Mesenteric fat pad (tissue), 1 donor: Measurements from ENCODE around the gene TMEM232. TPM values are rescaled to one million over a fixed set of nuclear protein-coding genes. Genes with fewer than 3 reads are reported as not detected.
A peak's percentile ranks its signal among the peaks of the same experiment; 100 is the strongest.
"Not testable (repeated sequence)": the region's sequence is repeated elsewhere in the genome, so short reads cannot be mapped to it uniquely, and the experiment has no call there.

Experiments
- DNase-seq: peaks from one replicate; pipeline ENCODE4 v3.0.0-alpha.2; 2020; ENCODE audit warnings: low spot score
- total RNA-seq: library from RNA; stranded (reverse); fragmentation: NEBNext Ultra II Directional; extraction: Animal tissue kit (Norgen Biotek cat#: 25700); gene quantifications from one replicate; pipeline ENCODE4 v1.2.1, GENCODE V29; 2021
- donor health status: DM: yes; HTN: yes; CAD: no.

The TMEM232 gene
- total RNA-seq, 1 donor from 2014 or later, result 2.5 TPM

DNA sequence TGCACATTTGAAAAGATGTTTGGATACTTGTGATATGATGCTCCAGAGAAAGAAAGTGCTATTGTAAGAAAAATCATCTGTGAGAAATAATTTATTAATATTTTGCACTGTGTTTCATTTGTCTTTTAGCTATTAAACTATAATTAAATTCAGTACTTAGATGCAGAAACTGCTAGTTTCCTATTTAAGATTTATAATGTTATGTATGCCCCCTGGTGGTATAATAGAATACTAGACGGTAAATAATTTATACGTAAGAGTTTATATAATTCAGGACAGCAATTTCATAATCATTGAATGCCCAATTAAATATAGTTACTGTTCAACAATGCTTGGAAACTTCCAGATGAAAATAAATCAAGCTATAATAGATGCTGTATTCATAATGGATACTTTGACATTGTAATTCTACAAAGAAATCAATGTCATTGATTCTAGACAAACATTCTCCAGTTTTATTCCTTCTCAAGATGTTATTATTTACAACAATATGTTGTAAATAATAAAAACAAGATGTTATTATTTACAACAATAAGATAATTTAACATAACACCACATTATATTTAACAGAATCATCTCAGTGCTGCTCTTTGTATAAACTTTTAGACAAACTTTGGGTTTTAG, 101.0 kb downstream of the TMEM232 start:
- no peak for DNase-seq

DNA sequence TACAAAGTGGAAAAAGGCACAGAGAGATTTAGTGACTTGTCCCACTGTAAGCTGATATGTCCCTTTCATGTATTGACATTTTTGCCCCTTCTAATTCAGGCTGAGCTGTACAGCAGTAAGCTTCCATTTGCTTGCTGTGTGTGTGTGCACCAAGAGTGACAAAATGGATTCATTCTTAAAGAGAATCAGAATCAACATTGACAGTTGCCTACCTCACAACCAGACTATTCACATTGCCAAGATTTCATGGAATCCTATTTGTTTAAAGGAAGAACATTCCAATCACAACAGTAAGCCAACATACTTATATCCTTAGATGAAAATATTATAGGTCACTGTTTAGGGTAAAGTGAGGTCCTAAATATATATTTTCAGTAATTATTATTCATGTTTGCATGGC, 102.6 kb downstream of the TMEM232 start:
- DNase-seq, result no peak

DNA sequence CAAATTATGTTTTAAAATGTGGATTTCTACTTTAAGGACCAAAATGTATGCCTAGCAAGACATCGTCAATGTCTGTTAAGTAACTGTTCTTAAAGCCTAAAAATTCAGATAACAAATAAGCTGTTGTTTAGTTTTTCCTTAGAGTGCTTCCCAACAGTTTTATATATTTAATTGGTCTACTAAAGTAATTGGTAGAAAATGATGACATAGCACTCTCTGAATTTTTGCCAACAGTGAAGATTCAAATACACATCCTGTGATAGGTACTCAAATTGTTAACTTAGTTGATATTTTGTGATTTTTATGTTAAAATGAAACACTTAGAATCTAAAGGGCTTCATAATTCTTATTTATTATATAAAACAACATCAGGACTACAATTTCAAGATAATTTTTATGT, 107.5 kb downstream of the TMEM232 start:
- no peak for DNase-seq

DNA sequence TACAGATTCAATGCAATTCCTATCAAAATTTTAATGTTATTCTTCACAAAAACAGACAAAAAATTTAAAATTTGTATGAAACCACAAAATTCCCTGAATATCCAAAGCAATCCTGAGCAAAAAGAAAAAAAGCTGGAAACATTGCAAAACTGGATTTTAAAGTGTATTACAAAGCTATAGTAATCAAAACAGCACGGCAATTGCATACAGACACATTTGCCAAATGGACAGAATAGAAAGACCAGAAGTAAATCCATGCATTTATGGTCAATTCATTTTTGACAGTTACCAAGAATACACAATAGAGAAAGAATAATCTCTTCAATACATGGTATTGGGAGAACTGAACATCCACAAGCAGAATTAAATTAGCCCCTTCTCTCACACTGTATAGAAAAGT, 110.5 kb downstream of the TMEM232 start:
- DNase-seq, result no peak

DNA sequence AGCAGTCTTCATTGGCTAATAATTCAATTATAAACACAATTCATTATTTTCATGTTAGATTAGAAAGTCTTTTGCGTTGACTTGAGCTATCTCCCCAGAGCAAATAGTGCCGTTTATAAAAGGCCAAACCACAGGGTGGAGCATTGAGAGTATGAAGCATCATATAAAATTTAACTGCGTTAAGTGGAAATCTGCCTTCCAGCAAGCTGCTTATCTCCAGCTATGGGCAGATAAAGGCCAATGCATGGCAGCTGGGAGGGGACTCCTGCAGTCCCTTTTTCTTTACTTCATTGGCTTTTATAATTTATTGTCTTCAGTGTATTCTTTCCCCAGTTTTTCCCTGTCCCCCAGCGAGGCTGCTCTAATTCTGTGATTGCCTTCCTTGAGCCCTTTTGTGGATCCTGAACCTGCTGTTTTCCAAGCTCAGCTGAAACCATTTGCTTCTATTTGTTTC, 113.7 kb downstream of the TMEM232 start:
- no peak for DNase-seq

DNA sequence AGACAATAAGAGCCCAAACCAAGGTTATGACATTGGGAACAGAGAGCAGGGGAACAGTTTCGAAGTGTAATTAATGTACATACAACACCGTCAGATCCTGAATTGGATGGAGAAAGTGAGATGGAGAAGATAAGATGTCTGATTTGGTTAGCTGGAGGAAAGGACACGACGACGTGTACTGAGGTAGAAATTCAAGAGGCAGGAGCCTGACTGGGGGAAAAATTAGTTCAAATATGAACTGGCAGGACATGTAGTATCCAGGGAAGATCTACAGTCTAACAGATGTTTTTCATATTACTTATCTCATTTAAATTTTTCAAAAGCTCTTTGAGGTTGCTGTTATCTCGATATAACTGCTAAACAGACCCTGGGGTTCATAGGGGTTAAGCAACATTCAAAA, 114.7 kb downstream of the TMEM232 start:
- DNase-seq, result no peak

DNA sequence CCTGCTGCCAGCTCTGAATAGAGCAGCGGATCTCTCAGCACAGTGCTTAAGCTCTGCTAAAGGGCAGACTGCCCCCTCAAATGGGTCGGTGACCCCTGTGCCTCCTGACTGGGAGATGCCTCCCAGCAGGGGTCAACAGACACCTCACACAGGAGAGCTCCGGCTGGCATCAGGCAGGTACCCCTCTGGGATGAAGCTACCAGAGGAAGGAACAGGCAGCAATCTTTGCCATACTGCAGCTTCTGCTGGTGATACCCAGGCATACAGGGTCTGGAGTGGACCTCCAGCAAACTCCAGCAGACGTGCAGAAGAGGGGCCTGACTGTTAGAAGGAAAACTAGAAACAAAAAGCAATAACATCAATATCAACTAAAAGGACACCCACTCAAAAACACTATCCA, 131.6 kb downstream of the TMEM232 start:
- peak; percentile 59 for DNase-seq

DNA sequence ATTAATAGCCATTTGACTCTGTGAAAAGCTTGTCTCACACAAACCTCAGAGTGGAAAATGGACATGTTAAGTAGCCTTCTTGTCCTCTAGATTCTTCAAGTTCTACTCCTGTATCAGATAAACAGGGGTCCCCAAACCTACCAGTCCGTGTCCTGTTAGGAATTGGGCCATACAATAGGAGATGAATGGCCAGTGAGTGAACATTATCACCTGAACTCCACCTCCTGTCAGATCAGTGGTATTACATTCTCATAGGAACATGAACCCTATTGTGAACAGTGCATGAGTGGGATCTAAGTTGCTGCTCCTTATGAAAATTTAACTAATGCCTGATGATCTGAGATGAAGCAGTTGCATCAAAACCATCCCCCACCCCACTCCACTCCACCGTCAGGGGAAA, 136.3 kb downstream of the TMEM232 start:
- no peak for DNase-seq

DNA sequence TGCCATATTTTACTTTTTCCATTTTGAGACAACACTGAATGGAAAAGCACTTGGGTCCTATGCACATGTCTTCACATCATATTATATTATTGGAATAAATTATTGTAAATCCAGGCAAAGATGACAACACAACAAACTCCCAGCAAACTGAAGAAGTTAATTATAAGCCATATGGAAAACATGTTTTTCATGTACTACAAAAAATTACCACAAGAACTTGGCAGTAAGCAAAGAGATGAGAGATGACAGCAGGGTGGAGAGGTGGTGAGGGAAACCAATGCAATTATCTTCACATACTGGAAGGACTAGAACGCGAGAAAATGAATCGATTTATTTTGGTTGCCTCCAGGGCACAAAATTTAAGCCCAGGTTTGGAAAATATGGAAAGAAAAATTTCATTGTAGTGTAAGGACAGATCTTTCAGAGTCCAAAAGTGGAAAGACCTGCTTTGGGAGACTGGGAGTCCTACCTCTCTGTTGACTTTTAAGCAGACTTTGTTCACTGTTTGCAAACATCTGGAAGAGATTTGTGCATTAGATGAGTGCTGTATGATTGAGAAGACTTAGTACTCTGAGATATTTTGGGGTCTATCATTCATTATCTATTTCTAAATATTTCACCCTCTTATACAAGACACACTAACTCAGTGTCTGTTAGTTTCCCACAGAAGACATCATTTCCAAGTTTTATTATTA, 138.0 kb downstream of the TMEM232 start:
- no peak for DNase-seq

DNA sequence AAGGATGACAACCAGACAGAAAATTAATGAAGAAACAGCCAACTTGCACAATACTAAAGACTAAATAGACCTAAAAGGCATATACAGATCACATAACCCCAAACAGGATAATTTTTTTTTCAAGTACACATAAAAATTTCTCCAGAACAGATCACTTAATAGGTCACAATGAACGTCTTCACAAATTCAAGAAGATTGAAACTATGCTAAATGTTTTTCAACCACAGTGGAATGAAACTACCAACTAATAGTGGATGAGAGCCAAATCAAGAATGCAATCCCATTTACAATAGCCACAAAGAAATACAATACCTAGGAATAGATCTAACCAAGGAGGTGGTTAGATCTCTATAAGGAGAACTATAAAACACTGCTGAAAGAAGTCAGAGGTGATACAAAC, 145.8 kb downstream of the TMEM232 start:
- DNase-seq, result no peak

DNA sequence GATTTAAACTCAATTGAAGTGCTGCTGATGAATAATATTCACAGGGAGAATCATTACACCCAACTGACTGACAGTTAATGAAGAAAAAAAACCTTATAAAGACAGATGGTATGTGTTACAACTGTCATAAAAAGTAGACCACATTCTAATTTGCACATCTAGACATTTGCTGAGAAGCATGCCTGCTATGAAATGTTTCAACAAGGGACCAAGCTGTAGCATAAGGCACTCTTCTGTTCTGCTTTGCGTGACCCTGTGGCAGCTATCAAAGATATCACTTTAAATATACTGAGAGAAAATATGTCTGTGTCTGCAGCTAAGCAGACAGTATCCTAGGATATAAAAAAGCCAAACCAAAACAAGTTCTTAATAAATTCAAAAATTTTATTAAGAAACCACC, 153.7 kb downstream of the TMEM232 start:
- no peak for DNase-seq

DNA sequence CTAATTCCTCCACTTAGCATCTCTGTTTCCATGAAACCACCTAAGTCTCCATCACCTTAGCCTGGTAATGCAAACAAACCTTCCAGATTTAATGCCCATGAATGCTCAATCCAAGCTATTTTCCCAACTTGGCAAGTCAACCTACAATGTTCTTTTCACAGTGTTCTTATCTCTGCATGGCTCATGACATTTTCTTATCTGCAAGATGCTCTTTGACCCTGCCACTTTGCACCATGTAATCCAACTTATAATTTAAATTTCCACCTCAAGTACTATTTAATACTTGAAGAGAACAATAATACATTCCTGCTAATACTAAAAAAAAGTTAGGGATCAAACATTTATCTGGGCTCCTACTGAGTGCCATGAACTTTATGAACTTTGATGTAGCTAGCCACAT, 164.3 kb downstream of the TMEM232 start:
- no peak for DNase-seq

DNA sequence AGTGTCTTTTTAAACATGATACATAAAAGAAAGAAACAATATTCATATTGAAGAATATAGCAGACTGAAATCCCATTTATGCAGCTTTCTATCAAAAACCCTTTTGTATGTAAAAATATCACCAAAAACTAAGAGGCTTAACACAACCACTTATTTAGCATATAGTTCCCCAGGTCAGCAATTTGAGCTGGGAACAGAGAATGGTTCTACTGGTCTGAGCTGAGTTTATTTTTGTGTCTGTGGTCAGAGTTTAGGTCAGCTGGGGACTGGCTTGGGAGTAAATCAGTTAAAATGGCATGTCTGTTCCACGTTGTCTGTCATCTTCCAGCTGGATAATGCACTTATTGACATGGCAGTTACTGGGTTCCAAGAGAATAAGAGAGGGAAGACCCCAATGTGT, 165.0 kb downstream of the TMEM232 start:
- no peak for DNase-seq

DNA sequence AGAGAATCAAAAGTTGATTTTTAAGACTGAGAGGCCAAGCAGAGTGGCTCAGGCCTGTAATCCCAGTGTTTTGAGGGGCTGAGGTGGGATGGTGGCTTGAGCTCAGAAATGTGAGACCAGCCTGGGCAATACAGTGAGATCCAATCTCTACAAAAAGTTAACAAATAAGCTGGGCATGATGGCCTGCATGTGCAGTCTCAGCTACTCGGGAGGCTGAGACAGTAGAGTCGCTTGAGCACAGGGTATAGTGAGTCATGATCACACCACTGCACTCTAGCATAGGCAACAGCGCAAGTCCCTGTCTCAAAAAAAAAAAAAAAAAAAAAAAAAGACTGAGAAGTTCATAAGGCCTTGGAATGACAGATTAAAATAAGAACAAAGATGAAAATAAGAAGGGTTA, 177.2 kb downstream of the TMEM232 start:
- DNase-seq, result no peak

DNA sequence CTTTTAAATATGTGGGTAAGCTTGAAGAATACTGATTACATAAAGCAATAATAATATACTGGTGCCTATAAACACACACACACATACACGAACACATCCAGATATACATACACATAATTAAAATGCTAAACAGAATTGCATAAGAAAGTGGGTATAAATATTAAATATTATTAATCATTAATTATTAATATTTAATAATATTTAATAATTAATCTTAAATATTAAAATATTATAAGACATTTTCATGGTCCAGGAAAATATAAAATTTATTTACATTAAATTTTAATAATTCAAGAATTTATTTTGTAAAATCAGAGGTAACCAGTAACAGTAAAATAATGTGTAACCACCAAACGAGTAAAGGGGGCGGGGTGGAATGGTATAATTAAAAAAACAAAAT, 178.3 kb downstream of the TMEM232 start:
- DNase-seq, result no peak

DNA sequence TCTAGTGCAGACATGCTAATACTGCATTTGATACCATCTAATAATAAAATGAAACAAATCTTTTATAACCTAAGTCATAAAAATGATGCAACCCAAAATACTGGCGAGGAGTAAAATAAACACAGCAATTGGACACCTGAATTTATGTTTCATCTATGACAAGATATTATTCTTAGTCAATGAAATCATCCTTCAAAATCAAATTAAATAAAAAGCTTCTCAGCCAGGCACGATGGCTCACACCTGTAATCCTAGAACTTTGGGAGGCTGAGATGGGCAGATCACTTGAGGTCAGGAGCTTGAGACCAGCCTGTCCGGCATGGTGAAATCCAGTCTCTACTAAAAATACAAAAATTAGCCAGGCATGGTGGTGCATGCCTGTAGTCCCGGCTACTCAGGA, 179.0 kb downstream of the TMEM232 start:
- DNase-seq, result no peak

DNA sequence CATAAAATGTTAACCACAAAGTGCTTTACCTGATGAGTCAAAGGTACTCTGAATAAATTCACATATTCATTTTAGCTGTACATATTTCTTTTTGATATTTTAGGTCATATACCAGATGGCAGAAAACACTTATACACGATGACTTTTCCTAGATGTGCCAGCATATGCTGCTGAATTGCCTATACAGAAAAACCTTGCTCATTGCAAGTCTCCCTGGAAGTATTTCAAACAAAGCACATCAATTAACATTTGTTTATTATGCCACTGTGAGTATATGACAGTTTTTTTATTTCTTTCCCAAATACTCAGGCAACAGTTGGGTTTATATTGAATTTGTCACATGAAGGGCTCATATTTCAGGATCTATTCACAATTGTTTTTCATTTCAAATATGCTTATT, 180.8 kb downstream of the TMEM232 start:
- DNase-seq, result no peak

DNA sequence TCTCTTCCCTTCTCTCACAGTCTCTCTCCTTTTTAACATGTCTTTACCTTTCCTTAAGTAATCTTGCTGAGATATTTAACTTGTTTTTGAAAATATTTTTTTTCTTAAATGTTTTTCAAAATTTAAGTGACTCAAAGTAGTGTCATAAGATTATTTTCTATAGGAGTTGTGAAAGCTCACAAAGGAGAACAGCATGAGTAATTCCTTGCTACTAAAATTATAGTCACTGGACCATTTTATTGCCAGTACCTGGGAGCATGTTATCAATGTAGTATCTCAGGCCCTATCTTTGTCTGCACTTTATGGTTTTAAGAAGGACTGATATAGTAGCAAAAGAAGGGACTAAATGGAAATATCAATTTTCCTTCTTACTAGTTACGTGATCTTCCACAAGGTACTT, 181.9 kb downstream of the TMEM232 start:
- no peak for DNase-seq

DNA sequence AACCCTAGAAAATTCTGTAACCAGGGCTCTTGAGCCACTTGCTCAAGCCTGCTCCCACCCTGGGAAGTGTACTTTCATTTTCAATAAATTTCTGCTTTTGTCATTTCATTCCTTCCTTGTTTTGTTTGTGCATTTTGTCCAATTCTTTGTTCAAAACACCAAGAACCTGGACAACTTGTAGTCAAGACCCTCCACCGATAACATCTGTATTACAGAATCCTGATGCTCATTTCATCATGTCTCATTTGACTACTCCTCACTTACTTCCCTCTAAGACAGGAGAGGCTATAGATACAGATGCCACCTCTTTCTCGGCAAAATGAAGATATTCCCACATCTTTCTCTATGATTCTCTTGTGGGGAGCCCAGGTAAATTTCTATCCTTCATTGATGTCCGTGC, 183.5 kb downstream of the TMEM232 start:
- no peak for DNase-seq

DNA sequence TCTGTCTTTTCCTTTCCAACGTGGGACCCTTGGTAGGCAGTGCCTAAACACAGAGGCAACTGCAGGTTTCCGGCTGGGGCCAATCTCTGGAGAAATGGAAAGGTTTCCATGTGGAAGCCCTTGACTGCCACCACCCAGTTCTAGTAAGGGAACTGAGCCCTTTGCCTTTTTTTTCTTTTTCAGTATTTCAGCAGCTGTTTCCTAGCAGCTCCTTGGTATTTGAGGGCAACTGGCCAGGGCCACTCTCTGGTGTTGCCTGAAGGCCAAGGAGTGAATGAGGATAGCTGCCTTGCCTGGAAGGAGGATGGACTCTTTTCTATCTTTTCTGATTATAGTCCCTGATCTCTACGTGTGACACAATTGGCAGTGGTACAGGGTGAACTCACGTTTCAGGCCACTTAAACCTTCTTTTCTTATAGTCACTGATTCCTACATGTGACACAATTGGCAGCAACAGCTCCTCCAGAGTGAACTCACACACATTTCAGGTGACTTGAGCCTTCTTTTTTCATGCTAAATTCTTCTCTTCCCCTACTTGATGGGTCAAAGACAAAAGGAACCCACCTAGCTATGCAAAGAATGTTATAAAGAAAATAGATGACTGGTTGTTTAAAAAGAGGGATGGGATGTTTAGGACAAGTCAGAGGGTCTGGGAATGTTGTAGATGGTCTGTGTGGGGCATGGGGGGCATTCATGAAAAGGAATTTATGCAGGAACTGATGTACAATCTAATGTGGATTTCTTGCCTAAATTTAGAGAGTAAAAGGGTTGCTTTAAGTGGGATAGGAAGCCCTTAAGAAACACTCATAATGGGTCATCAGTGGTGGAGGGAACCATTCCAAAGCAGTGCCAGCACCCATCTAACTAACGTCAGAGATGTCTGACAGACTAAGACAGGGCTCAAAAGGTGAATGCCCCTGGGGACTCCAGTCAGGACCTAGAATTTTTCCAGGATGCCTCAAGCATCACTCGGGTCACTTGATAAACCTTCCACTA, 190.1 kb downstream of the TMEM232 start:
- no peak for DNase-seq

DNA sequence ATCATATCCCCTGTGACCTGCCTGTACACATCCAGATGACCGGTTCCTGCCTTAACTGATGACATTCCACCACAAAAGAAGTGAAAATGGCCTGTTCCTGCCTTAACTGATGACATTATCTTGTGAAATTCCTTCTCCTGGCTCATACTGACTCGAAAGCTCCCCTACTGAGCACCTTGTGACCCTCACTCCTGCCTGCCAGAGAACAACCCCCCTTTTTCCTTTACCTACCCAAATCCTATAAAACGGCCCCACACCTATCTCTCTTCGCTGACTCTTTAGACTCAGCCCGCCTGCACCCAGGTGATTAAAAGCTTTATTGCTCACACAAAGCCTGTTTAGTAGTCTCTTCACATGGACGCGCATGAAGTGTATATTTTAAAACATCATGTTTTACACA, 191.3 kb downstream of the TMEM232 start:
- DNase-seq, result not testable (repeated sequence)

DNA sequence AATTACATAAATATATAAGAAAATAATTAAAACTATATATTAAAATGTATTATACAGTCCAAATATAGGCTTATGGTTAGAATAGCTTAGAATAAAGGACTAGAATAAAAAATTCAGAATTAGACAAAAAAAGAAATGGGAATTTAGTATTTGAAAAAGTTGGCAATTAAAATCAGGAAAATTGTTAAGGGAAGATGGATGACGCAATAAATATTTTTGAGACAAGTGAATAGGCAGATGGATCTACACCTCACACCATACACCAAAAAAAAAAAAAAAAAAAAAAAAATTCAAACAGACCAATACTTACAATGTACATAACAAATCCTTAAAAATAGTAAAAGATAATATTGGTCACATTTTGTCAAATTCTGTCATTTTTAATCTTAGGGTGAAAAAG, 200.7 kb downstream of the TMEM232 start:
- no peak for DNase-seq
